MCF 10A (cell line): Measurements from ENCODE around the gene ZBTB9. TPM values are rescaled to one million over a fixed set of nuclear protein-coding genes. Genes with fewer than 3 reads are reported as not detected.

Experiments
- BruUV-seq: library from RNA; stranded (reverse); fragments of 400-500 nt; replicated peaks from 2 replicates; lab custom pipeline; 2021; lab: Mats Ljungman, UMichigan
- CTCF ChIA-PET: fragments of 300-600 bp; sonication (Branson Sonifier 250); formaldehyde crosslinking; extraction: SDS; loops from one replicate; lab custom pipeline; 2021; ENCODE audit warnings: antibody characterized with exemption, inconsistent platforms; lab: Yijun Ruan, JAX
- POLR2A ChIA-PET: fragments of 300-600, 350-650 bp; sonication (Branson Sonifier 250); formaldehyde crosslinking; extraction: SDS; loops from one replicate; lab custom pipeline; 2020; ENCODE audit warnings: antibody characterized with exemption, inconsistent platforms; lab: Yijun Ruan, JAX
- DNase-seq: peaks from one replicate; pipeline ENCODE4 v3.0.0-alpha.2; 2018; ENCODE audit not compliant: unreplicated experiment
- H3K27ac Mint-ChIP-seq: one replicate; pipeline ENCODE4 v1.8.0; 2022; ENCODE audit warnings: mild to moderate bottlenecking, low read depth, mixed read lengths; ENCODE audit not compliant: unreplicated experiment
- H3K27me3 Mint-ChIP-seq: one replicate; pipeline ENCODE4 v1.8.0; 2022; ENCODE audit warnings: mixed read lengths; ENCODE audit not compliant: insufficient read depth, unreplicated experiment
- H3K36me3 Mint-ChIP-seq: one replicate; pipeline ENCODE4 v1.8.0; 2022; ENCODE audit warnings: mild to moderate bottlenecking, moderate library complexity, mixed read lengths; ENCODE audit not compliant: insufficient read depth, unreplicated experiment
- H3K4me1 Mint-ChIP-seq: one replicate; pipeline ENCODE4 v1.8.0; 2022; ENCODE audit warnings: mixed read lengths; ENCODE audit not compliant: insufficient read depth, unreplicated experiment
- H3K4me3 Mint-ChIP-seq: one replicate; pipeline ENCODE4 v1.8.0; 2022; ENCODE audit warnings: mild to moderate bottlenecking, moderate library complexity, mixed read lengths; ENCODE audit not compliant: unreplicated experiment
- H3K9me3 Mint-ChIP-seq: one replicate; pipeline ENCODE4 v1.8.0; 2022; ENCODE audit warnings: mixed read lengths; ENCODE audit not compliant: unreplicated experiment
- intact Hi-C: fragments of 100-400 bp; cut with micrococcal nuclease; formaldehyde crosslinking; loops from 2 replicates; pipeline ENCODE4 v1.14.1; 2022
- total RNA-seq: library from RNA; stranded (reverse); gene quantifications from 2 replicates; pipeline ENCODE4 v1.2.3, GENCODE V29; 2022
- TF ChIP-seq, protein P1 (sequence below): fragments of 200-600 bp; IDR thresholded peaks from one replicate; pipeline ENCODE4 v1.8.0; 2022; ENCODE audit warnings: antibody characterized with exemption, mild to moderate bottlenecking; ENCODE audit not compliant: unreplicated experiment

ZBTB9 gene
- total RNA-seq, 1 experiment from 2014 or later, result 7.5 TPM

DNA sequence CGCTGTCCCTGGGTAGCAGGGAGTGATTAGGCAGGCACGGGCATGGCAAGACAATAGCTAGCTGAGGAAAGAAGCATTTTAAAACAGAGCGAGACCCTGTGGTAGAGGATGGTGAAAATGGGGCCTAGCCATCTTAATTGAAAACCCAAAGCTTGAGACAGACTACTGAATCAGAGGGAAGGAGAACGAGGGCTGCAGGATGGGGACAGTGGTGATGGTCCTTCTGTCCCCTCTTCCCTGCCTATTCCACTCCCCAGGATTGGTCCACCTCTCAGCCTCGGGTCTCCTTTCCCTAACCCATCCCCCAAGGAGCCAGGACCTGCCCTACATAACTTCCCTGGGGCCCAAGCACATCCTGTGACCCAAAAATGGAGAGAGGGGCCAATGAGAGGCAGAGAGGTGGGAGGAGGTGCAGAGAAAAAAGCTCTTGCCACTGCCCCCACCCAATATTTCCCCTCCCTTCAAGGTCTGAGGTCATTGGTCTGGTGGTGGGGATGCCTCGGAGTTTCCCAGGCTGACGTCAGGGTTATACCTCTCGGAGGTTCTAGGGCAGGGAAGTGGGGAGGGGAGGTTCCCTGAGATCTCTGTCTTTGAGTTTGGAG, 35.6 kb upstream of the ZBTB9 start:
- no peaks in the 10 kb centered on the region for H3K27me3 Mint-ChIP-seq
- no peak for DNase-seq
- TF ChIP-seq, protein P1, sequence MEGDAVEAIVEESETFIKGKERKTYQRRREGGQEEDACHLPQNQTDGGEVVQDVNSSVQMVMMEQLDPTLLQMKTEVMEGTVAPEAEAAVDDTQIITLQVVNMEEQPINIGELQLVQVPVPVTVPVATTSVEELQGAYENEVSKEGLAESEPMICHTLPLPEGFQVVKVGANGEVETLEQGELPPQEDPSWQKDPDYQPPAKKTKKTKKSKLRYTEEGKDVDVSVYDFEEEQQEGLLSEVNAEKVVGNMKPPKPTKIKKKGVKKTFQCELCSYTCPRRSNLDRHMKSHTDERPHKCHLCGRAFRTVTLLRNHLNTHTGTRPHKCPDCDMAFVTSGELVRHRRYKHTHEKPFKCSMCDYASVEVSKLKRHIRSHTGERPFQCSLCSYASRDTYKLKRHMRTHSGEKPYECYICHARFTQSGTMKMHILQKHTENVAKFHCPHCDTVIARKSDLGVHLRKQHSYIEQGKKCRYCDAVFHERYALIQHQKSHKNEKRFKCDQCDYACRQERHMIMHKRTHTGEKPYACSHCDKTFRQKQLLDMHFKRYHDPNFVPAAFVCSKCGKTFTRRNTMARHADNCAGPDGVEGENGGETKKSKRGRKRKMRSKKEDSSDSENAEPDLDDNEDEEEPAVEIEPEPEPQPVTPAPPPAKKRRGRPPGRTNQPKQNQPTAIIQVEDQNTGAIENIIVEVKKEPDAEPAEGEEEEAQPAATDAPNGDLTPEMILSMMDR, result no peak
- H3K9me3 Mint-ChIP-seq, result no peaks in the 10 kb centered on the region
- H3K36me3 Mint-ChIP-seq, result peaks cover 26% of the 10 kb centered on the region
- ChIA-PET CTCF (interaction anchor here (0.6 to 0.7 kb wide), 3 partner anchors 95 to 405 kb away, joined by 3 read pairs; no protein-coding TSS in a partner anchor), POLR2A (interaction anchor here (0.6 to 3.4 kb wide), 17 partner anchors 11 to 276 kb away, joined by 3 to 20 read pairs (median 6); partner anchors contain the start of genes BAK1, KIFC1, RPS18 and VPS52)
- TSS peak; percentile 81 for BruUV-seq
- H3K27ac Mint-ChIP-seq, result peak overlapping the region; percentile 98
- H3K4me3 Mint-ChIP-seq, result peak overlapping the region; percentile 94
- intact Hi-C loops, result loop anchor here (1.0 to 2.0 kb wide), 2 partner anchors 28 to 153 kb away; partner anchors contain the start of gene KIFC1
- H3K4me1 Mint-ChIP-seq, result peaks cover 31% of the 10 kb centered on the region

DNA sequence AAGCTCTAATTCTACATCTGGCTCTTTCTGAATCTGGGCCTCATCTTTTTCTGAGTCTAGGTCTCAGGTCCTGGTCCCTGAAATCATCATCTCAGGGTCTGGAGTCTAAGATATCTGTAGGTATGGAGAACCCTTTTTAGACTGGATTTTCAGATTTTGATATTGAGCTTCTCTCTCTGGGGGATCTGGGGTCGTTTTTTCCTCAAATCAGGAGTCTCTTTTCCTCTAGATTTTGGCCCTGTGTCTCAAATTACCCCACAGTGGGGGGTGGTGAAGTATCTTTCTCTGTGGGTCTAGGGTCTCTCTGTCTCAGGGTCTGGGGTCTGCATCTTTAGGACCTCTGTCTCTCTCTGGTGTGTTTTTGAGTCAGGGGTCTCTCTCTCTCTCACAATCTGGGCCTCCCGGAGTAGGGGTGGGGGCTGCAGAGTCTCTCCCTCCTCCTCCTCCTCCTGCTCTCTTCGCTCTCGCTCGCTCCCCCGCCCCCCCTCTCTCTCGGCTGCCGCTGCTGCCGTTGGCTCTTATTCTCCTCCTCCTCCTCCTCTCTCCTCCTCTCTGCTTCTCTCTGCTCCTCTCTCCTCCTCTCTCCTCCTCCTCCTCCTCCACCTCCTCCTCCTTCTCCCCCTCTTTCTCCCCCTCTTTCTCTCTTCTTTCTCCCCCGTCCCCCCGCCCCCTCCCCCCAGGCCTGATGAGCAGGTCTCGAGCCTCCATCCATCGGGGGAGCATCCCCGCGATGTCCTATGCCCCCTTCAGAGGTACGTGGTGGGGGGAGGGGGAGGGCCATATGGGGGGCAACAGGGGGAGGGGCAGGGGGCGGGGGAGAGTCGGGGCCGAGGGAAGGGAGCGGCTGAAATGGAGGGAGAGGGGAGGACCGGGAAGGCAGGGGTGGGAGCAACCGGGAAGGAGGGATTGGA, 34.5 kb upstream of the ZBTB9 start, which contains the start of gene SYNGAP1:
Gene SYNGAP1, plus strand, starts transcription at position 486 of the 911 bp plus-strand sequence. Its CDS starts 200 bp downstream, at position 686.
- ChIA-PET CTCF (interaction anchor here (0.6 to 0.7 kb wide), 4 partner anchors 21 to 406 kb away, joined by 3 to 4 read pairs (median 3); partner anchors contain the start of genes PFDN6 and WDR46), POLR2A (interaction anchor here (0.9 to 2.7 kb wide), 3 partner anchors 10 to 151 kb away, joined by 3 to 16 read pairs (median 8); no protein-coding TSS in a partner anchor)
- Mint-ChIP-seq H3K27ac (peak within 1 kb of the TSS; percentile 98), H3K4me1 (peaks cover 42% of the 10 kb centered on the region), H3K27me3 (no peaks in the 10 kb centered on the region), H3K4me3 (peak within 1 kb of the TSS; percentile 45), H3K9me3 (no peaks in the 10 kb centered on the region), H3K36me3 (peaks cover 19% of the 10 kb centered on the region)
- TF ChIP-seq, protein P1, result no peak
- DNase-seq, result no peak
- BruUV-seq, result no TSS peak
- intact Hi-C loops, result loop anchor here (2.0 to 10.0 kb wide), 2 partner anchors 29 to 285 kb away; partner anchors contain the start of gene KIFC1

DNA sequence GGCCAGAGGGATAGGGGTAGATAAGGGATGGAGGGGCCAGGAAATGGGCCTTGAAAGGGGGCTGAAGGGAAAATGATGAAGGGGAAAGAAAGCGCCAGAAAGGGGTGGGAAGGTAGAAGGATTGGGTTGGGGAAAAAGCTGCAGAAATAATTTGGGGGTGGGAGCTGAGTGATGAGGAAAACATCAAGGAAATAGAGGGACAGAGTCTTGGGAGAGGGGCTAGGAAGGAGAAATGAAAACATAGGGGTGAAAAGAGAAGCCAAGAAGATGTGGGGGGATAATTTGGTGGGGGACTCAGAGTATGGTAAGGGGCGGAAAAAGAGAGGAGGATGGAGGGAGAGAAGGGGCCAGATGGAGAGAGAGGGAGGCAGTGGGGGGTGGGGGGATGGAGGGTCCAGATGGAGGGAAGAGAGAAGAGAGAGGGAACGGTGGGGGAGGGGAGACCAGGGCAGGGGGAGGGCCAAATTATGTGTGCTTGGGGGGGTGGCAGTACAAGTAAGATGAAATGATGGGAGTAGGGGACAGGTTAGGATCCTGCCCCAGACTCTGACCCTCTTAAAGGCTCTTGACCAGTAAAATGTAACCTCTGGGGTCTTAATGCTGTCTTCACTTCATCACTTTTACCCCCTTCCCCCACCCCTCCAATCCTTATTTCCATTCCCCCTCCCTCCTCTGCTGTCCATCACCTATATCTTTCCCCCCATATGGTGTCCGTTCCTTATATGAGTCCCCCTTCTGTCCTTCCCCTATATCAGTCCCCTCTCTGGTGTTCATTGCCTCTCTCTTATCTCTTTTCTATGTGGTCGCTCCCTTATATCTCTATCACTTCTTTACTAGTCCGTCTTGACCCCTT, 33.7 kb upstream of the ZBTB9 start:
- DNase-seq, result no peak
- peaks cover 10% of the 10 kb centered on the region for H3K36me3 Mint-ChIP-seq
- peak overlapping the region; percentile 4 for H3K4me3 Mint-ChIP-seq
- peaks cover 39% of the 10 kb centered on the region for H3K4me1 Mint-ChIP-seq
- CTCF ChIA-PET, result interaction anchor here (0.7 kb wide), 1 partner anchor 131 kb away, joined by 4 read pairs; the partner anchor contains the start of genes PFDN6 and WDR46
- H3K27ac Mint-ChIP-seq, result peak overlapping the region; percentile 2
- intact Hi-C loops, result loop anchor here (10.0 kb wide), 1 partner anchor 284 kb away; no protein-coding TSS in a partner anchor
- no TSS peak for BruUV-seq
- no peaks in the 10 kb centered on the region for H3K9me3 Mint-ChIP-seq
- POLR2A ChIA-PET, result no interaction called here
- TF ChIP-seq, protein P1, result no peak
- H3K27me3 Mint-ChIP-seq, result no peaks in the 10 kb centered on the region
